OCI-LY7 (cell line): ENCODE results near the gene GPC1. TPM values are rescaled to one million over a fixed set of nuclear protein-coding genes. Genes with fewer than 3 reads are reported as not detected.

Experiments used
- BruUV-seq: library from RNA; stranded (reverse); fragments of 400-500 nt; replicated peaks from 2 replicates; lab custom pipeline; 2021; lab: Mats Ljungman, UMichigan
- CTCF ChIA-PET: fragments of 300-600 bp; sonication (Branson Sonifier 250); formaldehyde crosslinking; loops from one replicate; lab custom pipeline; 2022; ENCODE audit warnings: antibody characterized with exemption; ENCODE audit not compliant: unreplicated experiment; lab: Charles Lee
- POLR2A ChIA-PET: fragments of 300-600 bp; sonication (Branson Sonifier 250); formaldehyde crosslinking; loops from one replicate; lab custom pipeline; 2022; ENCODE audit warnings: antibody characterized with exemption; lab: Charles Lee
- DNase-seq: peaks from one replicate; pipeline ENCODE4 v3.0.0-alpha.2; 2015; ENCODE audit warnings: low spot score
- H2AFZ ChIP-seq: fragments of 200-600 bp; sonication (generic), shearing (Covaris generic); 2 replicates; pipeline ENCODE4 v1.6.1; 2014; ENCODE audit warnings: mild to moderate bottlenecking, antibody characterized with exemption, low read length, moderate library complexity
- H3K27ac ChIP-seq: fragments of 200-600 bp; sonication (generic); 2 replicates; pipeline ENCODE4 v1.5.1; 2014; ENCODE audit warnings: mixed run types, low read depth, mild to moderate bottlenecking, moderate library complexity, low read length, inconsistent platforms; ENCODE audit not compliant: poor library complexity, severe bottlenecking
- H3K36me3 ChIP-seq: fragments of 200-600 bp; sonication (generic); 2 replicates; pipeline ENCODE4 v1.6.1; 2014; ENCODE audit warnings: mild to moderate bottlenecking, antibody characterized with exemption, low read length, moderate library complexity, mixed read lengths; ENCODE audit not compliant: insufficient read depth
- H3K4me1 ChIP-seq: fragments of 200-600 bp; sonication (generic); 2 replicates; pipeline ENCODE4 v1.5.1; 2014; ENCODE audit warnings: mild to moderate bottlenecking, low read length; ENCODE audit not compliant: insufficient read depth, poor library complexity, severe bottlenecking
- H3K4me2 ChIP-seq: fragments of 200-600 bp; sonication (generic); 2 replicates; pipeline ENCODE4 v1.6.1; 2014; ENCODE audit warnings: mild to moderate bottlenecking, low read length
- H3K4me3 ChIP-seq: fragments of 200-600 bp; sonication (generic); 2 replicates; pipeline ENCODE4 v1.5.1; 2014; ENCODE audit warnings: mild to moderate bottlenecking, low read depth, low read length; ENCODE audit not compliant: poor library complexity, severe bottlenecking
- H3K79me2 ChIP-seq: fragments of 200-600 bp; sonication (generic); 2 replicates; pipeline ENCODE4 v1.6.1; 2016; ENCODE audit warnings: low read depth, mild to moderate bottlenecking, low read length, moderate library complexity, mixed read lengths; ENCODE audit not compliant: insufficient read depth
- H3K9me2 ChIP-seq: fragments of 200-600 bp; sonication (generic); 2 replicates; pipeline ENCODE4 v1.6.1; 2016; ENCODE audit warnings: mild to moderate bottlenecking, low read length, mixed read lengths; ENCODE audit not compliant: insufficient read depth
- H3K9me3 ChIP-seq: fragments of 200-600 bp; sonication (generic); 2 replicates; pipeline ENCODE4 v1.6.1; 2014; ENCODE audit warnings: mild to moderate bottlenecking, mixed run types, low read length, mixed read lengths
- H4K20me1 ChIP-seq: fragments of 200-600 bp; sonication (generic); 2 replicates; pipeline ENCODE4 v1.6.1; 2014; ENCODE audit warnings: mild to moderate bottlenecking, antibody characterized with exemption, low read length, moderate library complexity, mixed read lengths; ENCODE audit not compliant: insufficient read depth
- CTCF ChIP-seq: fragments of 200-600 bp; sonication (generic); conservative IDR thresholded peaks from 2 replicates; pipeline ENCODE4 v1.5.1; 2014; ENCODE audit warnings: mild to moderate bottlenecking, antibody characterized with exemption, low read length, moderate library complexity, mixed read lengths
- EZH2phosphoT487 ChIP-seq: fragments of 200-600 bp; sonication (generic); IDR thresholded peaks from 2 replicates; pipeline ENCODE4 v1.6.1; 2018; ENCODE audit warnings: low read depth, borderline replicate concordance, mild to moderate bottlenecking, mixed run types, antibody characterized with exemption, low read length, moderate library complexity, mixed read lengths
- intact Hi-C: fragments of 100-400 bp; cut with micrococcal nuclease; formaldehyde crosslinking; loops from one replicate; pipeline ENCODE4 v1.10.0; 2022; ENCODE audit not compliant: unreplicated experiment
- total RNA-seq, 2 experiments: library from RNA; depleted of rRNA in 1 of 2; stranded (reverse); fragments of >200 nt in 1 of 2; shearing (Covaris generic) in 1 of 2; gene quantifications; 2 replicates each; pipeline ENCODE4 v1.2.3, GENCODE V29; 2014 to 2022

GPC1 gene
- total RNA-seq, 2 experiments from 2014 or later, result 2.4 to 4.0 TPM

- no peak for DNase-seq
- ChIA-PET CTCF (no interaction called here), POLR2A (no interaction called here)
- H3K36me3 ChIP-seq, result no peaks in the 10 kb centered on the region
- H4K20me1 ChIP-seq, result no peaks in the 10 kb centered on the region
- intact Hi-C loops, result no loop called here
- no peak overlapping the region for H3K4me2 ChIP-seq
- H3K4me1 ChIP-seq, result no peaks in the 10 kb centered on the region
- no peak overlapping the region for H3K27ac ChIP-seq
- no peaks in the 10 kb centered on the region for H3K9me2 ChIP-seq
- H2AFZ ChIP-seq, result no peak overlapping the region
- no peaks in the 10 kb centered on the region for H3K9me3 ChIP-seq
- no peaks in the 10 kb centered on the region for H3K79me2 ChIP-seq
- H3K4me3 ChIP-seq, result no peak overlapping the region
- TF ChIP-seq CTCF, result no peak
- no peak for TF ChIP-seq EZH2phosphoT487
- no TSS peak for BruUV-seq
Observed at GRCh38 chr2:240443891-240444301, 8.4 kb downstream of the GPC1 start.

- H3K4me2 ChIP-seq, result no peak overlapping the region
- ChIA-PET CTCF (no interaction called here), POLR2A (no interaction called here)
- no peaks in the 10 kb centered on the region for H4K20me1 ChIP-seq
- no peaks in the 10 kb centered on the region for H3K9me2 ChIP-seq
- no TSS peak for BruUV-seq
- H3K4me1 ChIP-seq, result no peaks in the 10 kb centered on the region
- no peak overlapping the region for H2AFZ ChIP-seq
- H3K9me3 ChIP-seq, result no peaks in the 10 kb centered on the region
- intact Hi-C loops, result no loop called here
- H3K79me2 ChIP-seq, result no peaks in the 10 kb centered on the region
- H3K4me3 ChIP-seq, result no peak overlapping the region
- no peak for DNase-seq
- no peak overlapping the region for H3K27ac ChIP-seq
- TF ChIP-seq EZH2phosphoT487, result no peak
- TF ChIP-seq CTCF, result no peak
- no peaks in the 10 kb centered on the region for H3K36me3 ChIP-seq
Observed at GRCh38 chr2:240444464-240444863, 9.0 kb downstream of the GPC1 start.

GRCh38 chr2:240445961-240446663, 10.6 kb downstream of the GPC1 start:
- Histone ChIP-seq H3K27ac (no peak overlapping the region), H4K20me1 (no peaks in the 10 kb centered on the region), H3K4me2 (no peak overlapping the region), H3K9me3 (no peaks in the 10 kb centered on the region), H3K4me1 (no peaks in the 10 kb centered on the region), H3K9me2 (no peaks in the 10 kb centered on the region), H3K36me3 (no peaks in the 10 kb centered on the region), H3K4me3 (no peak overlapping the region), H2AFZ (no peak overlapping the region), H3K79me2 (no peaks in the 10 kb centered on the region)
- no peak for DNase-seq
- ChIA-PET POLR2A (interaction anchor here (0.6 kb wide), 1 partner anchor 105 kb away, joined by 3 read pairs; no protein-coding TSS in a partner anchor), CTCF (no interaction called here)
- intact Hi-C loops, result no loop called here
- no TSS peak for BruUV-seq
- TF ChIP-seq EZH2phosphoT487, result no peak
- TF ChIP-seq CTCF, result no peak
